Measurements from ENCODE around the gene PPFIBP2.

- TF ChIP-seq ATF3 (IDR thresholded peaks at IDR 0.05; ENCODE audit: borderline replicate concordance, extremely low read depth, low read depth, low read length) (no peak), EZH2 (IDR thresholded peaks at IDR 0.05; ENCODE audit: borderline replicate concordance, control insufficient read depth, low read depth, low read length) (no peak), MAX (IDR thresholded peaks at IDR 0.05; ENCODE audit: low read depth, low read length) (no peak), CTCF (IDR thresholded peaks at IDR 0.05 in 2 of 3, conservative IDR thresholded peaks at IDR 0.05 in 1 of 3; ENCODE audit: control insufficient read depth in 2 of 3, extremely low read depth in 1 of 3, insufficient read depth in 1 of 3, low read depth in 3 of 3, low read length in 3 of 3) (no peak), TARDBP (IDR thresholded peaks at IDR 0.05; ENCODE audit: borderline replicate concordance) (no peak), ZBTB4 (CRISPR knock-in tag; IDR thresholded peaks at IDR 0.05) (no peak), PBX3 (IDR thresholded peaks at IDR 0.05; ENCODE audit: insufficient replicate concordance, low read depth, low read length) (no peak), EED (IDR thresholded peaks at IDR 0.05; ENCODE audit: low read depth) (no peak), CHD1 (IDR thresholded peaks at IDR 0.05; ENCODE audit: low read depth, low read length) (no peak)
Measured at GRCh38 chr11:7564803-7565202, 51.0 kb downstream of the PPFIBP2 start.

Data from GM12878 (cell line).